Stromal cell of bone marrow (primary cell): ENCODE data around the gene ERFL.

Source experiments
- DNase-seq: peaks from one replicate; pipeline ENCODE4 v3.0.0-alpha.2; 2012; ENCODE audit warnings: low read depth

ERFL gene

GRCh38 chr19:41859213-41859617, 69.0 kb downstream of the ERFL start:
- no peak for DNase-seq
